SIG-M5 treated with dmso at 0.1 percent for 504 hours (cell line): ENCODE results near the gene AKNA.
"Not testable (repeated sequence)": the region's sequence is repeated elsewhere in the genome, so short reads cannot be mapped to it uniquely, and the experiment has no call there.

Source experiments
- DNase-seq: peaks from one replicate; lab custom pipeline; 2025; ENCODE audit not compliant: unreplicated experiment; lab: John Stamatoyannopoulos, UW

Gene AKNA

DNA sequence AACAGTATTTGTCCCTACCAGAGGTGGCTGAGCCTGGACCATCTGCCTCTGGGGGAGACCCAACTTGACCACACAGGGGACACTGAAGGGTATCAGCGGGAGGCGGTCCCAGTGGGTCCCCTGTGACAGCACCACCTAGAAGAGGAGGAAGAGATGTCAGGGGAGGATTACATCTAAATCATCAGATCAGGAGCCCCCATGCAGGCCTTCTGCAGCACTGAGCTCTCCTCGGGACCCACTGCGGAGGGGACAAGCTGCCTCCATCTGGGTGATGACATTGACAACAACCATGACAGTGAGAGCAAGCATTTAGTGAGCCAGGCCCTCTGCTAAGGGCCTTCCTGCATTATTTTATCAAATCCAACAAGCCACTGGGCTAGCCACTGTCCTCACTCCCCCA is 45.8 kb downstream of the AKNA start:
- no peak for DNase-seq

GRCh38 chr9:114341152-114341830 is 46.5 kb downstream of the AKNA start:
- no peak for DNase-seq

- peak; percentile 38 for DNase-seq
These were observed 48.5 kb downstream of the AKNA start for GRCh38 chr9:114339130-114339908.

- no peak for DNase-seq
These were observed 49.6 kb downstream of the AKNA start for GRCh38 chr9:114338187-114338586.

DNA sequence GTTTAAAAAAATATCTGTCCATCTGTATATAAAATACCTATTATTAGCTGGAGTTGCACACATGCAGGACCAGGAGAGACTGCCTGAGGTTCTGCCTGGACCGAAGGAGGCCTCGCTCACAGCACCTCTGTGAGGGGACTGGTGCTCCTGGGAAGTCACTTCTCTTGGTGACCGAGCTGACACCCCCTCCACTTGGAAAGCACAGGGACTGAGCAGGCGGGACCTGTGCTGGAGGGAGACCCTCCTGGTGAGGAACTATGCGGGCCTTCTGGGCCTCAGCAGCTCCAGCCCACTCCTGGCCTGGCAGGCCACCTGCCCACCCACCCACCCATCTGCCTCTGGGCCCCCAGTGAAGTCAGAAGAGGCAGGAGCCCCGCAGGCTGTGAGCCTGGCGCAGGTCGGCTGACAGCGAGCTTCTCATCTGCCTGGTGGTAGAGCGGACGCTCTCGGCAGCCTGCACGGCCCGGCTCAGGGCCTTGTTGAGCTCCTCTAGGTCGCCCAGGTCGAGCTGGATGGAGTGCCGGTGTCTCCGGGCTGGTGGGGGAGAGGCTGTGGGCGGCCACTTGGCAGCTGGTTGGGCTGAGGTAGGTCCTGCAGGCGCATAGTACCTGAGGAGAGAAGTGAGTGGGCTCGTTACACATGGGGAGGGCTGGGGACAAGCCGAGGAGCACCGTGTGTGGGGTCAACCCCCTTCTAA is 50.9 kb downstream of the AKNA start:
- no peak for DNase-seq

DNA sequence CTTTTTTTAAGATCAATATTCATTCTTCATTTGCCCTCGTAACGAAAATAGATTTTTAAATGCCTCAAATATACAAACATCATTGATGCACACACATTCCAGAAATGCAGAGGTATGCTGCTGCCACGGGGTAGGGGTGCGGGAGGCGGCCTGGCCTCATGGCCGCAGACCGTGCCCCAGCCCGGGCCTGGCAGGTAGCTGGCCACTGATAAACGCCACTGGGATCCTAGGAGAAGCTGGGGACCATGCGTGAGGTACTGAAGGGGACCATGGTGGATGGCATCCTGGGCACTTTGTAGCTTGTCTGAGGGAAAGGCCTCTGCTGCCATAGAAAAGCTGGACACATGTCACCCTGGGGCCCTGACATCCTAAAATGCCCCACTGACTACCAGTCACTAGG is 51.6 kb downstream of the AKNA start:
- no peak for DNase-seq

DNA sequence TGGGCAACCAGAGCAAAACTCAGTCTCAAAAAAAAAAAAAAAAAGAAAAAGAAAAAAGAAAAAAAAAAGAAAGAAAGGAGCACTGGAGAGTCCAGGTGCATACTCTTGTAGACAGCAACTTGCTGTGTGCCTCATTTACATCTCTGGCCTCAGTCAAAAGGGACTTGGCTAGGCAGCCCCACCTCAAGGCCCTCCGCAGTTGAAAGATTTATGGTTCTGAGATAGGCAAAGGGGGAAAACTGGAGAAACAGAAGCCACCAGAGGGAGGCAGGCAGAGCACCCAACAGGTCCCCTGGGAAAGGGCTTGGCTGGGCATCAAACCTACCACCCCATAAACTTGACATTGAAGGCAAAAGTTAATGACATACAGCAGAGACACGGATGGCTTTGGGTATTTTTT is 52.0 kb downstream of the AKNA start:
- no peak for DNase-seq

DNA sequence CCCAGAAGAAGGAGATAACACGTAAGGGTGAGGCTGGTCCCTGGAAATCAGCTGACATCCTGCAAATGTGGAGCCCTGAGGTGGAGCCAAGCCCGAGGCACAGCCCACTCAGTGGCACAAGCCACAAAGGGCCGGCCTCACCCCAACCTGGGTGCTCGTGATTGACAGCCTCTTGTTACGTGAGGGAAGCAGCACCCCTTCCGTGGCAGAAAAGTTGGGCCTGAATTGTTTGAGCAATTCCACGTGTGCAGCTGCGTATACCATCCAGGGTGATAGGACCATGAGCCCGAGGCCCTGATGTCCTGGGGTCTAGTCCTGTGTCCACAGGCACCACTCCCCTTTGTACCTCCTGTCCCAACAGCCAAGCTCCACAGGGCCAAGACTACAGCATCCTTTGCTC is 53.3 kb downstream of the AKNA start:
- DNase-seq: no peak

DNA sequence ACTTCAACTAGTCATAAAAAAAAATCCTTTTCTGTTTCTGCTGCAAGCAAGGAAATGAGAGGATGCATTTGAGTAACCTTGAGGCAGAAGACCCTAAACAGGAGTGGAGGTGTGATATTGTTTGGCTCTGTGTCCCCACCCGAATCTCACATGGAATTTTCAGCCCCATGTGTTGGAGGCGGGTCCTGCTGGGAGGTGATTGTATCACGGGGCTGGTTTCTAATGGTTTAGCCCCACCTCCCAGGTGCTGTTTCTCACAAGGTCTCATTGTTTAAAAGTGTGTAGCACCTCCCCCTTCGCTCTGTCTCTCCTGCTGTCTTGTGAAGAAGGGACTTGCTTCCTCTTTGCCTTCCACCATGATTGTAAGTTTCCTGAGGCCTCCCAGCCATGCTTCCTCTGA is 54.1 kb downstream of the AKNA start:
- DNase-seq: not testable (repeated sequence)

DNA sequence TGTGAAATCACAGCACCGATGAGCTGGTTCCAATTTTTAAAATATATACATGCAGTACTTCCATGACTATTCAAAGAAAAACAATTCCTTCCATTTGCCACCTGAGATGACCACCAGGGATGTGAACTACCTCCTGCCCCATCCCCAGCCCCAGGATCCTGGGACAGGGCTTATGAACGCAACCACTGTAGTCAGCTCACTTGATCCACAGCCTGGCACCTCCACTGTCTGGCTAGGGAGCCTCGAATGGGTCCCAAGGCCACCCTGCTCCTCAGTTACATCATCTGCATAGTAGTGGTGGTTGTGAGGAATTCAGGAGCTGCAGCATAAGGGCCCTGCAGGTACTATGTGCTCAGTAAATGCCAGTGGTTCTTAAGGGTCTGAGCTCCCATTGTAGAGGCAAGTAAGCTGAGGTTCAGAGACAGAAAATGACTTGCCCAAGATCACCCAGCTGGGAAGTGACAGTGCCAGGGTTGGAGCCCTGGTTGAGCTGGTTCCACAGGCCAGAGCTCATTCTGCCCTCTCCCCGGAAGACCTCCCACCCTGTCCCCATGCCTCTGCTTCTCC is 55.2 kb downstream of the AKNA start:
- not testable (repeated sequence) for DNase-seq

GRCh38 chr9:114331229-114332195 is 56.3 kb downstream of the AKNA start:
- DNase-seq: not testable (repeated sequence)

DNA sequence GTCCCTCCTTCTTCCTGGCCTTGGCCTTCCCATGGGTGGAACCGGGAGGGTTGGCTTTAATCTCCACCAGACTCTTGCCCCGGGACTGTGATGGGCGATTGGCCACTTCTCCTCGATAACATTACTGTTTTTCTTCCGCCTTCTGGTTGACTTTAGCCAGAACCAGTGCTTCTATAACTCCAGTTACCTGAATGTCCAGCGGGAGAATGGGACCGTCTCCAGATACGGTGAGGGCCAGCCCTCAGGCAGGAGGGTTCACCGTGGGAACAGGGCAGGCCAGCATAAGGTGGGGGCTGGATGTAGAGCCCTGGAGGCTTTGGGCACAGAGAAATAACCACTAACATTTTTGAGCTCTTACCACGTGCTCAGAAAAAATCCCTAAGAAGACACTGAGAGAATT is 57.1 kb downstream of the AKNA start:
- DNase-seq: no peak

DNA sequence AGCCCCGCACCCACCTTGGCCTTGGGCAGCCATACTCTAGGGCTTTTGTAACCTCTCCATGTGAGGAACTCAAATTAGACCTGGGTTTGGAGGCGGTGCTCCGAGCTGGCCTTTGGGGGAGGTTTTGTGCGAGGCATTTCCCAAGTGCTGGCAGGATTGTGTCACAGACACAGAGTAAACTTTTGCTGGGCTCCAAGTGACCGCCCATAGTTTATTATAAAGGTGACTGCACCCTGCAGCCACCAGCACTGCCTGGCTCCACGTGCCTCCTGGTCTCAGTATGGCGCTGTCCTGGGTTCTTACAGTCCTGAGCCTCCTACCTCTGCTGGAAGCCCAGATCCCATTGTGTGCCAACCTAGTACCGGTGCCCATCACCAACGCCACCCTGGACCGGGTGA is 58.2 kb downstream of the AKNA start, which contains the start of gene ORM2:
ORM2 (plus strand) TSS at position 245 of the 398 bp plus-strand sequence; CDS start at position 281, 36 bp downstream.
- not testable (repeated sequence) for DNase-seq

DNA sequence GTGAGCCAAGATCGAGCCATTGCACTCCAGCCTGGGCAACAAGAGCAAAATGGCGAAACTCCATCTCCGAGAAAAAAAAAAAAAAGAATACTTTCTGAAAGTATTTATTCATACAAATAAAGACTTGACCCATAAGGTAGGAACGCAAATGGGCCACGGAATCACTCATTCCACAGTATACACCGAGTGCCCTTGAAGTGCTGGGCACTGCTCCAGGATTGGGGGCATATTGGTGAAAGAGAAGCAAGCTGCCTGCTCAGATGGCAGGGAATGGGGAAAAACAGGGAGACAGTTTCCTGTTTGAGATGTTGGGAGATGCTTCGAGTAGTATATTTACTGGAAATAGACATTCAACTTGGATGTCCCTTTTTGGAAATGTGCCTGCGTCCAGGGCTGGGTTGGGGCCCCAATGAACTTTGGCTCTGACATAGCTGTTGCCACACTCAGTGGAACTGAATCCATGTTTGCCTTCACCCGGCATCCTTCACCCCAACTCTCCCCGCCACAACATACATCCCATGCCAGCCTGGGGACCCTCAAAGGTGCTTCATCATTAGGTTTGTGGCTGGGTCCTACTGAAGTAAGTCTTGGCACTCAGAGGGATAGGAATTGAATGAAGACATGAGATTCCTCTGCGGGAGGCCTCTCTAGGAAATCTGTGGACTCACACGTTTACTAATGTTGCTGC is 58.7 kb downstream of the AKNA start:
- DNase-seq: not testable (repeated sequence)

DNA sequence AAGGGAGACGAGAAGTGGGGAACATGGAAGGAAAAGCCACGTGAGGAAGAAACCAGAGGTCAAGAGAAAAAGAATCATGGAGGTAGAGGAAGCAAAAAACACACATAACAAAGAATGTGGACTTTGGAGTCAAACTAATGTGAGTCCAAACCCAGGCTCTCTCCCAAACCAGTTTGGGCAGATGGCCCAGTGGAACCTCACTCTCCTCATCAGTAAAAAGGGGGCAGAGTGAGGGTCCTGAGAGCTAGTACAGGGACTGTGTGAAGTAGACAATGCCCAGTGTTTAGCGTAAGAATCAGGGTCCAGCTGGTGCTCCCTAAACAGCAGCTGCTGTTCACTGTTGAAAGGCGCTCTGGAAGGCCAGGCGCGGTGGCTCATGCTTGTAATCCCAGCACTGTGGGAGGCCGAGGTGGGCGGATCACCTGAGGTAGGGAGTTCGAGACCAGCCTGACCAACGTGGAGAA is 59.4 kb downstream of the AKNA start:
- not testable (repeated sequence) for DNase-seq

- DNase-seq: no peak
These were observed 60.0 kb downstream of the AKNA start for GRCh38 chr9:114327749-114328148.

DNA sequence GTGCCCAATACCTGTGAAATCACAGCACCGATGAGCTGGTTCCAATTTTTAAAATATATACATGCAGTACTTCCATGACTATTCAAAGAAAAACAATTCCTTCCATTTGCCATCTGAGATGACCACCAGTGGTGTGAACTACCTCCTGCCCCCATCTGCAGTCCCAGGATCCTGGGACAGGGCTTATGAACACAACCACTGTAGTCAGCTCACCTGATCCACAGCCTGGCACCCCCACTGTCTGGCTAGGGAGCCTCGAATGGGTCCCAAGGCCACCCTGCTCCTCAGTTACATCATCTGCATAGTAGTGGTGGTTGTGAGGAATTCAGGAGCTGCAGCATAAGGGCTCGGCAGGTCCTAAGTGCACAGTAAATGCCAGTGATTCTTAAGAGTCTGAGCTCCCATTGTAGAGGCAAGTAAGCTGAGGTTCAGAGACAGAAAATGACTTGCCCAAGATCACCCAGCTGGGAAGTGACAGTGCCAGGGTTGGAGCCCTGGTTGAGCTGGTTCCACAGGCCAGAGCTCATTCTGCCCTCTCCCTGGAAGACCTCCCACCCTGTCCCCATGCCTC is 62.0 kb downstream of the AKNA start:
- DNase-seq: not testable (repeated sequence)

GRCh38 chr9:114324965-114325364 is 62.8 kb downstream of the AKNA start:
- not testable (repeated sequence) for DNase-seq

DNA sequence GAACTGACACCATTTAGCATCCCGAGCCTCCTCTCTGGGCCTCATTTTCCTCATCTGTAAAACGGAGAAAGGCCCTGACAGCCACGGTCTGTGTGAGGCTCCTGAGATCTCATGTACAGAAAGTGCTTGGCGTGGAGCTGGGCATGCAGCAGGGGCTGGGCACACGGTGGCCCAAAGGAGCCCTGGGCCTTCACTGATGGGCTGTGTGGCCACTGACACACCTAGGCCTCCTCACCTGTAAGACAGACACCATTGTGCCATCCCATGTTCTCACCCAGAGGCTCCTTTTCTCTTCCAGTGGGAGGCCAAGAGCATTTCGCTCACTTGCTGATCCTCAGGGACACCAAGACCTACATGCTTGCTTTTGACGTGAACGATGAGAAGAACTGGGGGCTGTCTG is 63.3 kb downstream of the AKNA start:
- DNase-seq: no peak
